Keratinocyte (primary cell): ENCODE data around the gene PHLPP1. TPM values are rescaled to one million over a fixed set of nuclear protein-coding genes. Genes with fewer than 3 reads are reported as not detected.

Source experiments
- DNase-seq: peaks from one replicate; pipeline ENCODE4 v3.0.0-alpha.2; 2011; ENCODE audit warnings: low read depth, missing footprints, low spot score
- FAIRE-seq: peaks from 2 replicates; lab custom pipeline; 2011; peaks lifted over from hg19 to GRCh38; lab: Jason Lieb, UNC
- H2AFZ ChIP-seq: 2 replicates; pipeline ENCODE4 v1.6.0; 2012; ENCODE audit warnings: low read length, control low read depth, inconsistent platforms; ENCODE audit not compliant: control insufficient read depth
- H3K27ac ChIP-seq: 2 replicates; pipeline ENCODE4 v1.5.1; 2011; ENCODE audit warnings: low read length; ENCODE audit not compliant: control insufficient read depth, insufficient read depth
- H3K27me3 ChIP-seq: 3 replicates; pipeline ENCODE4 v1.6.0; 2011; ENCODE audit warnings: low read length; ENCODE audit not compliant: control insufficient read depth, insufficient read depth; ENCODE audit errors: extremely low read depth
- H3K36me3 ChIP-seq, 2 experiments: 2 replicates in 1 of 2; 3 replicates in 1 of 2; pipeline ENCODE4 v1.5.1; 2011; ENCODE audit warnings: low read length in 2 of 2, mild to moderate bottlenecking in 1 of 2; ENCODE audit not compliant: control insufficient read depth in 2 of 2, insufficient read depth in 2 of 2; ENCODE audit errors: extremely low read depth in 1 of 2
- H3K4me1 ChIP-seq: 3 replicates; pipeline ENCODE4 v1.5.1; 2011; ENCODE audit warnings: low read length; ENCODE audit not compliant: control insufficient read depth, insufficient read depth; ENCODE audit errors: extremely low read depth
- H3K4me2 ChIP-seq: 3 replicates; pipeline ENCODE4 v1.6.0; 2011; ENCODE audit warnings: low read depth, low read length; ENCODE audit not compliant: control insufficient read depth, insufficient read depth; ENCODE audit errors: extremely low read depth
- H3K4me3 ChIP-seq, 3 experiments: fragments of 200-600 bp in 1 of 3; sonication (generic) in 1 of 3; 2 replicates in 2 of 3; 3 replicates in 1 of 3; pipeline ENCODE4 v1.5.1; 2011 to 2016; ENCODE audit warnings: low read length in 3 of 3, mild to moderate bottlenecking in 3 of 3, control low read depth in 2 of 3, inconsistent platforms in 1 of 3, low read depth in 1 of 3, mixed read lengths in 1 of 3, mixed run types in 1 of 3, moderate library complexity in 1 of 3; ENCODE audit not compliant: control insufficient read depth in 2 of 3, insufficient read depth in 2 of 3; ENCODE audit errors: extremely low read depth in 1 of 3
- H3K79me2 ChIP-seq: 2 replicates; pipeline ENCODE4 v1.6.0; 2012; ENCODE audit warnings: low read length; ENCODE audit not compliant: control insufficient read depth, insufficient read depth
- H3K9ac ChIP-seq: 3 replicates; pipeline ENCODE4 v1.6.0; 2011; ENCODE audit warnings: low read length; ENCODE audit not compliant: control insufficient read depth, insufficient read depth; ENCODE audit errors: extremely low read depth
- H3K9me1 ChIP-seq: 3 replicates; pipeline ENCODE4 v1.6.0; 2011; ENCODE audit warnings: low read length; ENCODE audit not compliant: control insufficient read depth, insufficient read depth; ENCODE audit errors: extremely low read depth
- H3K9me3 ChIP-seq: 2 replicates; pipeline ENCODE4 v1.5.1; 2012; ENCODE audit warnings: low read depth, low read length; ENCODE audit not compliant: control insufficient read depth
- H4K20me1 ChIP-seq: 3 replicates; pipeline ENCODE4 v1.6.0; 2011; ENCODE audit warnings: low read length; ENCODE audit not compliant: control insufficient read depth, insufficient read depth; ENCODE audit errors: extremely low read depth
- CTCF ChIP-seq, 3 experiments: IDR thresholded peaks in 1 of 3; conservative IDR thresholded peaks in 1 of 3; optimal IDR thresholded peaks in 1 of 3; 2 replicates in 2 of 3; 3 replicates in 1 of 3; pipeline versions ENCODE3 to v1.5.1; 2011; ENCODE audit warnings: low read length in 3 of 3, mild to moderate bottlenecking in 3 of 3, moderate library complexity in 2 of 3, control low read depth in 1 of 3, inconsistent platforms in 1 of 3; ENCODE audit not compliant: insufficient read depth in 2 of 3; ENCODE audit errors: extremely low read depth in 1 of 3
- EZH2 ChIP-seq: IDR thresholded peaks from one replicate; pipeline ENCODE4 v1.6.1; 2012; ENCODE audit warnings: inconsistent platforms, mild to moderate bottlenecking, low read length, moderate library complexity
- dilution Hi-C: fragments of 300-500 bp; cut with MboI; formaldehyde crosslinking; loops from one replicate; pipeline ENCODE4 v1.7.0; 2020; ENCODE audit warnings: low sequenced_read_pairs; ENCODE audit not compliant: extremely low pct_ligation_motif_present
- polyA plus RNA-seq, 5 experiments: library from polyadenylated mRNA; depleted of rRNA in 3 of 5; stranded (reverse) in 3 of 5; stranded (forward) in 1 of 5; unstranded in 1 of 5; fragments of >200 nt; gene quantifications; 1 replicate in 1 of 5; 2 replicates in 3 of 5; 3 replicates in 1 of 5; pipeline versions ENCODE4 v1.2.1 to v1.2.3, GENCODE V29; 2011 to 2012; ENCODE audit warnings: missing spikeins in 2 of 5, low read depth in 1 of 5, low replicate concordance in 1 of 5

Gene PHLPP1
- polyA plus RNA-seq, 1 donor (not counting 4 experiments of a cell fraction or from before 2014, with no cell fraction given), result 8.4 TPM

GRCh38 chr18:62844850-62845643, 129.7 kb downstream of the PHLPP1 start:
- FAIRE-seq, result peak; percentile 29
- peaks cover 2% of the 10 kb centered on the region for H3K4me1 ChIP-seq
- H3K36me3 ChIP-seq, result no peaks in the 10 kb centered on the region
- no peaks in the 10 kb centered on the region for H3K79me2 ChIP-seq
- TF ChIP-seq CTCF (optimal IDR thresholded peaks at IDR 0.05 in 1 of 3, IDR thresholded peaks at IDR 0.05 in 1 of 3, conservative IDR thresholded peaks at IDR 0.05 in 1 of 3; ENCODE audit: extremely low read depth in 1 of 3, insufficient read depth in 2 of 3, low read length in 3 of 3) (no peak), EZH2 (no peak)
- no peak overlapping the region for H3K4me3 ChIP-seq
- H2AFZ ChIP-seq, result no peak overlapping the region
- dilution Hi-C loops, result no loop called here
- H3K27me3 ChIP-seq, result no peaks in the 10 kb centered on the region
- no peaks in the 10 kb centered on the region for H3K9me1 ChIP-seq
- H3K9ac ChIP-seq, result no peak overlapping the region
- no peak for DNase-seq
- no peak overlapping the region for H3K27ac ChIP-seq
- no peaks in the 10 kb centered on the region for H3K9me3 ChIP-seq
- H4K20me1 ChIP-seq, result no peaks in the 10 kb centered on the region
- no peak overlapping the region for H3K4me2 ChIP-seq

- dilution Hi-C loops, result no loop called here
- no peak overlapping the region for H3K4me3 ChIP-seq
- FAIRE-seq (no peak), DNase-seq (no peak)
- TF ChIP-seq EZH2 (no peak), CTCF (optimal IDR thresholded peaks at IDR 0.05 in 1 of 3, IDR thresholded peaks at IDR 0.05 in 1 of 3, conservative IDR thresholded peaks at IDR 0.05 in 1 of 3; ENCODE audit: extremely low read depth in 1 of 3, insufficient read depth in 2 of 3, low read length in 3 of 3) (no peak)
- H3K4me2 ChIP-seq, result no peak overlapping the region
- H2AFZ ChIP-seq, result no peak overlapping the region
- H3K9ac ChIP-seq, result no peak overlapping the region
- no peaks in the 10 kb centered on the region for H3K9me1 ChIP-seq
- no peaks in the 10 kb centered on the region for H3K4me1 ChIP-seq
- H3K9me3 ChIP-seq, result no peaks in the 10 kb centered on the region
- H3K36me3 ChIP-seq, result no peaks in the 10 kb centered on the region
- H3K27me3 ChIP-seq, result no peaks in the 10 kb centered on the region
- no peaks in the 10 kb centered on the region for H3K79me2 ChIP-seq
- H4K20me1 ChIP-seq, result no peaks in the 10 kb centered on the region
- H3K27ac ChIP-seq, result no peak overlapping the region
These were observed 131.0 kb downstream of the PHLPP1 start for GRCh38 chr18:62846313-62846712.
